ENCODE measurements around the gene TTC13. TPM values are rescaled to one million over a fixed set of nuclear protein-coding genes. Genes with fewer than 3 reads are reported as not detected.

TTC13 gene
- polyA plus RNA-seq, 3 donors = 9.2 to 24.4 (median 10.8) TPM

DNA sequence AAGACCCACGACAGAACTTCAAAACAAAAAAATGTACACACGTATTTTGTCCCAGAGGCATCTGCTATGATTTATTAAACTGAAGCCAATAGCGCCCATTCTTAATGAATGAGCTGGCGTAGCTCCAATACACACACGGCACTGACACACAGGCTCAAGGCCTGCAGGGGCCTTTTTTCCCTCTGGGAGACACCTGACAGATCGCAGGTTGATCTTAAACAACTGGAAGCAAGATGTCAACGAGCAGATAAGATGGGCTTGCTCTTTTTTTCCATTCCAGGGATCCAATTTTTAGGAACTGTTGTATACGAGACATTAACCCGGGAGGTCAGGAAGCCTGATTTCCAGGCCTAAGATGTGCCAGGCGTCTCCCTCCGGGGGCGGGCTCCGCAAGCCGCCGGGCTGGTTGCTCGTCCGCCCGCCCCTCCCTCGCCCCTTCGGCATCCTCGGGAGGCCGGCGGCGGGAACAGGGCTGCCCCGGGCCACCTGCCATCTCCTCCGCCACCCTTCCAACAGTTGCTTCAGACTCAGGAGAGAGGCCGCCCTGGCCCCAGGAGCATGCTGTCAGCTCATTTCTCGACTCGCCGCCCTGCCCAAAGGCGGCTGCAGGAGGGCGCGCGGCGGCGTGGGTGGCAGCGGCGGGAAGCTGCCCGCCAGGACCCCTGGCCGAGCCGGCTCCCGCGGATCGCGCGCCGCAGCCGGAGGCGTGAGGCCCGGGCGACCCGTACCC lies 735 bp downstream of the TTC13 start:
- Mint-ChIP-seq H3K9me3 (no peaks in the 10 kb centered on the region), H3K27ac (peak overlapping the region; percentile 86 to 96 (median 95)), H3K4me1 (peaks cover 29% of the 10 kb centered on the region), H3K4me3 (peak overlapping the region; percentile 86 to 95), H3K27me3 (ENCODE audit: low read depth in 3 of 3) (peaks cover 0 to 2% (median 0%) of the 10 kb centered on the region in 3 donors), H3K36me3 (peaks cover 16 to 19% of the 10 kb centered on the region in 2 donors)
- Histone ChIP-seq H3K9ac (ENCODE audit: insufficient read depth, low read length, poor library complexity, severe bottlenecking) (peak overlapping the region; percentile 70), H3K79me2 (ENCODE audit: insufficient read depth, low read length) (peaks cover 56% of the 10 kb centered on the region), H3K4me2 (replicated peaks; ENCODE audit: extremely low read depth, low read length, poor library complexity, severe bottlenecking) (peak overlapping the region; percentile 92), H3K9me3 (replicated peaks in 1 of 2; ENCODE audit: control insufficient read depth in 1 of 2, insufficient read depth in 1 of 2, low read length in 2 of 2) (no peaks in the 10 kb centered on the region), H3K27ac (ENCODE audit: low read depth in 1 of 2, low read length in 2 of 2) (peak overlapping the region; percentile 41 to 76), H3K4me1 (ENCODE audit: control insufficient read depth in 1 of 2, insufficient read depth in 2 of 2, low read length in 2 of 2) (peaks cover 39 to 44% of the 10 kb centered on the region in 2 donors), H2AFZ (ENCODE audit: insufficient read depth, low read depth, low read length, poor library complexity, severe bottlenecking) (peak overlapping the region; percentile 81), H4K20me1 (ENCODE audit: insufficient read depth, low read length) (peaks cover 12% of the 10 kb centered on the region), H3K36me3 (replicated peaks in 1 of 2; ENCODE audit: control insufficient read depth in 1 of 2, insufficient read depth in 2 of 2, low read length in 2 of 2) (peaks cover 0 to 24% of the 10 kb centered on the region in 2 donors), H3K4me3 (replicated peaks in 1 of 3; ENCODE audit: low read depth in 2 of 3, low read length in 3 of 3) (peak overlapping the region; percentile 60 to 81 (median 66)), H3K27me3 (ENCODE audit: control insufficient read depth in 2 of 2, insufficient read depth in 2 of 2, low read length in 2 of 2) (no peaks in the 10 kb centered on the region)
- TF ChIP-seq, protein P1, sequence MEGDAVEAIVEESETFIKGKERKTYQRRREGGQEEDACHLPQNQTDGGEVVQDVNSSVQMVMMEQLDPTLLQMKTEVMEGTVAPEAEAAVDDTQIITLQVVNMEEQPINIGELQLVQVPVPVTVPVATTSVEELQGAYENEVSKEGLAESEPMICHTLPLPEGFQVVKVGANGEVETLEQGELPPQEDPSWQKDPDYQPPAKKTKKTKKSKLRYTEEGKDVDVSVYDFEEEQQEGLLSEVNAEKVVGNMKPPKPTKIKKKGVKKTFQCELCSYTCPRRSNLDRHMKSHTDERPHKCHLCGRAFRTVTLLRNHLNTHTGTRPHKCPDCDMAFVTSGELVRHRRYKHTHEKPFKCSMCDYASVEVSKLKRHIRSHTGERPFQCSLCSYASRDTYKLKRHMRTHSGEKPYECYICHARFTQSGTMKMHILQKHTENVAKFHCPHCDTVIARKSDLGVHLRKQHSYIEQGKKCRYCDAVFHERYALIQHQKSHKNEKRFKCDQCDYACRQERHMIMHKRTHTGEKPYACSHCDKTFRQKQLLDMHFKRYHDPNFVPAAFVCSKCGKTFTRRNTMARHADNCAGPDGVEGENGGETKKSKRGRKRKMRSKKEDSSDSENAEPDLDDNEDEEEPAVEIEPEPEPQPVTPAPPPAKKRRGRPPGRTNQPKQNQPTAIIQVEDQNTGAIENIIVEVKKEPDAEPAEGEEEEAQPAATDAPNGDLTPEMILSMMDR (IDR thresholded peaks at IDR 0.05) = no peak
- under 1% methylated on average over 50 of the region's 52 CpGs for WGBS (ENCODE audit: insufficient coverage)
- DNase-seq = peak in 1 of 3 donors; percentile 8
- intact Hi-C loops (cut with micrococcal nuclease) = loop anchor here (5.0 to 10.0 kb wide), 4 partner anchors 61 to 359 kb away; partner anchors contain the start of genes C1orf198 (in 1 of the 2), EXOC8 (in 1 of the 2), FAM89A (in 1 of the 2) and SPRTN (in 1 of the 2)

DNA sequence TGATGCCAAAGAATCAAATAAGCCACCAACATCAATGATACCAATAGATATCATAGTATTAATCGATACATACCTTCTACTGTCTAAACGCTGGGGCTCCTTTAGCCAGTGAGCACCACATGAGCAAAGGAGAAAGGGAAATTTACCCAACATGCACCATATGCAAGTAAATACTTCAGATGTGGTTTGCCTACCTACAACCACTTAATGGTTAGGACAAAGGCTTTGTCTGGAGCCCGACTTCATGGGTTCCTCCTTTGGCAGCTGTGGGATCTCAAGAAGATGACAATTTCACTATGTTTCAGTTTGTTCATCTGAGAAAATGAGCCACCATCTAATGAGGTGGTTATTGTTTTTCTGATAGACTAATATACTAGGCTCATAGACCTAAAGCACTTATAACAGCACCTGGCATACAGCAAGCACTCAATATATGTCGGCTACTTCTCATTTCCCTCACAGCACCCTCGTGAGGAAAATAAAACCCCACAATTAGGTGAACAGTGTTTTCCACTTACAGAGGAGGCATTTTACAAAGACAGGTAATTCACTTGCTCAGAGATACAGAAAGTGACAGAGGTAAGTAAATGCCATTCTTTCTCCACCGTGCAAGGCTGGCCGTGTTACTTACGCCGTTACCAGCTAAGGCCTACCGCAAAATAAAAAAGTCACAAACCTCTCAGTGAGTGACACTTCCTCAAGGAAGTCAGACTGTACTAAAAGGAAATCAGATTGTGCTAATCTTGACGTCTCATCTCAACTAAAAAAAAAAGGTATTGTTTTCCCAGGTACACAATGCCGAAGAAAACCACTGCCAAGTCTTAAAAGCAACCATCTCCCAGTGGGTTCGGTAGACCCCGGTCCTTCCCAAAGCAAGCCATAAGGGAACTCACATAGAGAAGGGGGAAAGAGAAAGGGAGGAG lies 1.6 kb downstream of the TTC13 start:
- Histone ChIP-seq H2AFZ (ENCODE audit: insufficient read depth, low read depth, low read length, poor library complexity, severe bottlenecking) (peak overlapping the region; percentile 81), H3K9ac (ENCODE audit: insufficient read depth, low read length, poor library complexity, severe bottlenecking) (peak overlapping the region; percentile 70), H3K27me3 (ENCODE audit: control insufficient read depth in 2 of 2, insufficient read depth in 2 of 2, low read length in 2 of 2) (no peaks in the 10 kb centered on the region), H4K20me1 (ENCODE audit: insufficient read depth, low read length) (peaks cover 12% of the 10 kb centered on the region), H3K4me3 (replicated peaks in 1 of 3; ENCODE audit: low read depth in 2 of 3, low read length in 3 of 3) (peak overlapping the region; percentile 60 to 81 (median 66)), H3K79me2 (ENCODE audit: insufficient read depth, low read length) (peaks cover 61% of the 10 kb centered on the region), H3K4me2 (replicated peaks; ENCODE audit: extremely low read depth, low read length, poor library complexity, severe bottlenecking) (peak overlapping the region; percentile 92), H3K36me3 (replicated peaks in 1 of 2; ENCODE audit: control insufficient read depth in 1 of 2, insufficient read depth in 2 of 2, low read length in 2 of 2) (peaks cover 0 to 17% of the 10 kb centered on the region in 2 donors), H3K4me1 (ENCODE audit: control insufficient read depth in 1 of 2, insufficient read depth in 2 of 2, low read length in 2 of 2) (peaks cover 47 to 52% of the 10 kb centered on the region in 2 donors), H3K9me3 (replicated peaks in 1 of 2; ENCODE audit: control insufficient read depth in 1 of 2, insufficient read depth in 1 of 2, low read length in 2 of 2) (no peaks in the 10 kb centered on the region), H3K27ac (ENCODE audit: low read depth in 1 of 2, low read length in 2 of 2) (peak overlapping the region; percentile 41 to 76)
- Mint-ChIP-seq H3K4me3 (peak overlapping the region; percentile 86 to 95), H3K27ac (peak overlapping the region; percentile 86 to 96 (median 95)), H3K4me1 (peaks cover 38% of the 10 kb centered on the region), H3K27me3 (ENCODE audit: low read depth in 3 of 3) (peaks cover 0 to 2% (median 0%) of the 10 kb centered on the region in 3 donors), H3K36me3 (peaks cover 16 to 19% of the 10 kb centered on the region in 2 donors), H3K9me3 (no peaks in the 10 kb centered on the region)
- DNase-seq = peak; percentile 32 to 48 (median 45)
- TF ChIP-seq, protein P1 (IDR thresholded peaks at IDR 0.05) = no peak
- 20% methylated on average over 5 of the region's 14 CpGs for WGBS (ENCODE audit: insufficient coverage)
- intact Hi-C loops (cut with micrococcal nuclease) = loop anchor here (5.0 to 10.0 kb wide), 4 partner anchors 60 to 360 kb away; partner anchors contain the start of genes C1orf198 (in 1 of the 2), EXOC8 (in 1 of the 2), FAM89A (in 1 of the 2) and SPRTN (in 1 of the 2)

Measured in CD14-positive monocyte (primary cell).